ENCODE data around the gene ARHGAP23. TPM values are rescaled to one million over a fixed set of nuclear protein-coding genes. Genes with fewer than 3 reads are reported as not detected.
"Not testable (repeated sequence)": the region's sequence is repeated elsewhere in the genome, so short reads cannot be mapped to it uniquely, and the experiment has no call there.

ARHGAP23 gene
- total RNA-seq, 2 experiments from 2014 or later, result 0.40 to 0.47 TPM

DNA sequence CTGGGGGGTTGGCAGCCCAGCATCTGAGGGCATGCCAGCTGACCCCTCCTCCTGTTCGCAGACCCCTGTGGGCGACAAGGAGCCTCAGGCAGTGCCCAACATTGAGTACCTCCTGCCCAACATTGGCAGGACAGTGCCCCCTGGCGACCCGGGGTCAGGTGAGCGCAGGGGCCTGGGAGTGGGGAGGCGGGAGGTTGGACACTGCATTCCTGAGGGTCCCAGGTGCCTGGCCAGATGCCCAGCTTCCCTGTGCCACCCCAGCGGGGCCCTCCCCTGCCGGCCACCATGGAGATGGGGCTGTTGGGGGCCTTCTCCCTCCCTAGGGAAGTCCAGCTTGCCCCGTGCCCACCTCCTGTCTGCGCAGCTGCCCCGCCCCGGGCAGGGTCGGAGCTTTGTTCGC lies 70.1 kb downstream of the ARHGAP23 start:
- CTCF ChIA-PET, result interaction anchor here (0.9 kb wide), 1 partner anchor 11 kb away, joined by 3 read pairs; no protein-coding TSS in a partner anchor
- Mint-ChIP-seq H3K27me3 (peaks cover 3% of the 10 kb centered on the region), H3K36me3 (ENCODE audit: low read depth) (no peaks in the 10 kb centered on the region), H3K4me1 (ENCODE audit: low read depth) (no peaks in the 10 kb centered on the region), H3K27ac (no peak overlapping the region), H3K4me3 (no peak overlapping the region), H3K9me3 (peaks cover 2% of the 10 kb centered on the region)
- DNase-seq (no peak), ATAC-seq (no peak)
- intact Hi-C loops (cut with micrococcal nuclease), result no loop called here
- POLR2A ChIA-PET, result no interaction called here
- TF ChIP-seq, protein P1, sequence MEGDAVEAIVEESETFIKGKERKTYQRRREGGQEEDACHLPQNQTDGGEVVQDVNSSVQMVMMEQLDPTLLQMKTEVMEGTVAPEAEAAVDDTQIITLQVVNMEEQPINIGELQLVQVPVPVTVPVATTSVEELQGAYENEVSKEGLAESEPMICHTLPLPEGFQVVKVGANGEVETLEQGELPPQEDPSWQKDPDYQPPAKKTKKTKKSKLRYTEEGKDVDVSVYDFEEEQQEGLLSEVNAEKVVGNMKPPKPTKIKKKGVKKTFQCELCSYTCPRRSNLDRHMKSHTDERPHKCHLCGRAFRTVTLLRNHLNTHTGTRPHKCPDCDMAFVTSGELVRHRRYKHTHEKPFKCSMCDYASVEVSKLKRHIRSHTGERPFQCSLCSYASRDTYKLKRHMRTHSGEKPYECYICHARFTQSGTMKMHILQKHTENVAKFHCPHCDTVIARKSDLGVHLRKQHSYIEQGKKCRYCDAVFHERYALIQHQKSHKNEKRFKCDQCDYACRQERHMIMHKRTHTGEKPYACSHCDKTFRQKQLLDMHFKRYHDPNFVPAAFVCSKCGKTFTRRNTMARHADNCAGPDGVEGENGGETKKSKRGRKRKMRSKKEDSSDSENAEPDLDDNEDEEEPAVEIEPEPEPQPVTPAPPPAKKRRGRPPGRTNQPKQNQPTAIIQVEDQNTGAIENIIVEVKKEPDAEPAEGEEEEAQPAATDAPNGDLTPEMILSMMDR (IDR thresholded peaks at IDR 0.05), result no peak

DNA sequence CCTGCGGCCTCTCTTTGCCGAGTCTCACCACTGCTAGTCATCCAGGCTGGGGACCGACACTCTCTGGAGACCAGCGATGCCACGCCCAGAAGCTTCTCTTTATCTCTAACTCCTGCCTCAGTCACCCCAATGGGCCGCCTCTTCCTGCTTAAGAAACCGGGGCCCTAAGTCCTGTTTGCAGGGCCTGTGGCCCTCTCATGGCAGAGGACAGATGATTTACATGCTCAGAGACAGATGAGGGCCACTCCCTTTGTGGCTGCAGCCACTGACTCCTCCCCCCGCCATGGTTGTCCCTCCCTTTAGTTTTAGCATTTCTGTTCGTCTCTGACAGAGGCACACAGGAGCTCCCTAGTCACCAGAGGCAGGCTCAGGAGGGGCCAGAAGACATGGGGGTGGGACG lies 71.0 kb downstream of the ARHGAP23 start:
- H3K9me3 Mint-ChIP-seq; H3K4me1 Mint-ChIP-seq (ENCODE audit: low read depth); ATAC-seq; H3K27me3 Mint-ChIP-seq; DNase-seq; POLR2A ChIA-PET; H3K36me3 Mint-ChIP-seq (ENCODE audit: low read depth); H3K27ac Mint-ChIP-seq; intact Hi-C loops (cut with micrococcal nuclease); H3K4me3 Mint-ChIP-seq; CTCF ChIA-PET: not testable (repeated sequence)

- H3K36me3 Mint-ChIP-seq (ENCODE audit: low read depth); DNase-seq; H3K27me3 Mint-ChIP-seq; H3K4me3 Mint-ChIP-seq; POLR2A ChIA-PET; H3K4me1 Mint-ChIP-seq (ENCODE audit: low read depth); H3K27ac Mint-ChIP-seq; ATAC-seq; intact Hi-C loops (cut with micrococcal nuclease); H3K9me3 Mint-ChIP-seq; CTCF ChIA-PET: not testable (repeated sequence)
Measured at GRCh38 chr17:38501718-38502117, 73.5 kb downstream of the ARHGAP23 start.

DNA sequence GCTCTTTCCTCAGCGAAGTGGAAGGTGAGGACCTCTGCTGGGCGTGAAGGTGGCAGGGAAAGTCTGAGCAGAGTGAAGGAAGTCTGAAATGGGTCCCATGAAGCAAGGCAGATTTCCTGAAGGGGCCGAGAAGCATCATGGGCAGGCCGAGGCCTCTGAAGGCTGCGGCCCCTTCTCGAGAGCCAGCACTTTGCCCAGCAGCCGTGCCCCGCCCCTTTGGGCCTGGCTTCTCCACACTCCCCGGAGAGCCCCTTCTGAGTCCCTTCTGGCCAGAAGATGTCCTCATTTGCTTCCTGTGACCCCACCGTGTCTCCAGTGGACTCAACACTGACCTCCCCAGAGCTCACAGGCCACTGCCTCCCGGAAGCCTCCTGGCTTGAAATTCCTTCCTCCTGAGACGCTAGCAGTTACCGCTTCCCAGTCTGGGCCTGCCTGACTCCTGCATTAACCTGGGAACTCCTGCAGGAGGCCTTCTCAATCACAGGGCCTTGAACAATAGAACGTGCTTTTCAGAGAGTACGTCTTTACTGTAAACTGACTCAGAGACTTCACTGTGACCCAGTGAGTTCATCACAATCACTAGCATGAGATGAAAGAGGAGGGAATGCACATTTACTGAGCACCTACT lies 75.1 kb downstream of the ARHGAP23 start:
- H3K4me1 Mint-ChIP-seq (ENCODE audit: low read depth); DNase-seq; H3K36me3 Mint-ChIP-seq (ENCODE audit: low read depth); POLR2A ChIA-PET; H3K4me3 Mint-ChIP-seq; ATAC-seq; intact Hi-C loops (cut with micrococcal nuclease); CTCF ChIA-PET; H3K27me3 Mint-ChIP-seq; H3K9me3 Mint-ChIP-seq; H3K27ac Mint-ChIP-seq: not testable (repeated sequence)

DNA sequence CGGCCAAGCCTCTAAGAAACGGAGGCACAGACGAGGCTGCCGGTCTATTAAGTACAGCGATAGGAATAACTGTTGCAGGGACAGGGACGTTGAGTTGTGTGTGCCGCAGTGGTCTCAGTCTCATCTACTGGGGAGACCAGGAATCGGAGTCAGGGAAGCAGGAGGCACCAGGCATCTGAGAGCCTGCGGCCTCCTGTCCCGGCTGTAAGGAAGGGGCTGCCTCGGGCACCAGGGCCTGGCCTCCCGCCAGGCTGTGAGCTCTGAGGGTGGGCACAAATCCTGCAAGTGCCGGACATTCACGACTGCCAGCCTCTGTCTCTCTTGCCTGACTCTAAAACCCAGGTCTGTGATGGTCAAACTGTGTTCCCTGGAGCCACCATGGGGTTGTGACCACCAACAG lies 76.0 kb downstream of the ARHGAP23 start:
- H3K36me3 Mint-ChIP-seq (ENCODE audit: low read depth), result no peaks in the 10 kb centered on the region
- DNase-seq, result no peak
- intact Hi-C loops (cut with micrococcal nuclease), result no loop called here
- no peak for ATAC-seq
- CTCF ChIA-PET, result no interaction called here
- no peaks in the 10 kb centered on the region for H3K9me3 Mint-ChIP-seq
- no peak overlapping the region for H3K4me3 Mint-ChIP-seq
- H3K4me1 Mint-ChIP-seq (ENCODE audit: low read depth), result no peaks in the 10 kb centered on the region
- POLR2A ChIA-PET, result no interaction called here
- peaks cover 14% of the 10 kb centered on the region for H3K27me3 Mint-ChIP-seq
- TF ChIP-seq, protein P1 (IDR thresholded peaks at IDR 0.05), result no peak
- H3K27ac Mint-ChIP-seq, result no peak overlapping the region

DNA sequence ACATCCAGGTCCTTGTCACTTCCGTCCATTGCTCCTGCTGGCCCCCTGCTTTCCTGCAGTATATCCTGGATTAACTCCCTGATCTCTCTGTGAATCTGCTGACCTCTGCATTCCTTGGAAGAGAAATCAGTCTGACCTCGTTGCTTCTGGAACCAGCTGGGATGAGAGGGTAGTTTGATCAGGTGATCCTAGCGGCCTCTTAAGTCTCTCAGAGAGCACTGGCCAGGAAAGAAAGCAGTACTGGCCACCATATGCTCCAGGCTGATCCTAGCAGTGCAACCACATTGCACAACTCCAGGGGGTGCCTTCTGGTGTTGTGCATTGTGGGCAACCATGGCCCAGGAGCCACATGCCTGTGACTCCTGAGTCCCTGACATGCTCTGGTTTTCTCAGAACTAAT lies 79.2 kb downstream of the ARHGAP23 start:
- DNase-seq, result no peak
- no peak for ATAC-seq
- ChIA-PET CTCF (interaction anchor here (0.8 to 2.6 kb wide), 3 partner anchors 51 to 160 kb away, joined by 3 to 13 read pairs (median 3); no protein-coding TSS in a partner anchor), POLR2A (no interaction called here)
- intact Hi-C loops (cut with micrococcal nuclease), result no loop called here
- TF ChIP-seq, protein P1 (IDR thresholded peaks at IDR 0.05), result no peak
- Mint-ChIP-seq H3K36me3 (ENCODE audit: low read depth) (no peaks in the 10 kb centered on the region), H3K9me3 (no peaks in the 10 kb centered on the region), H3K27me3 (peaks cover 33% of the 10 kb centered on the region), H3K4me3 (no peak overlapping the region), H3K27ac (no peak overlapping the region), H3K4me1 (ENCODE audit: low read depth) (peaks cover 10% of the 10 kb centered on the region)
